Smooth muscle cell (in vitro differentiated cells): ENCODE results near the gene DIP2A. TPM values are rescaled to one million over a fixed set of nuclear protein-coding genes. Genes with fewer than 3 reads are reported as not detected.

ENCODE experiments used
- DNase-seq: peaks from one replicate; lab custom pipeline; 2025; ENCODE audit not compliant: unreplicated experiment; lab: John Stamatoyannopoulos, UW
- H2AFZ ChIP-seq: fragments of 200-600 bp; sonication (generic); 2 replicates; pipeline ENCODE4 v1.6.0; 2016; ENCODE audit warnings: antibody characterized with exemption, low read depth, mild to moderate bottlenecking
- H3F3A ChIP-seq: fragments of 200-600 bp; sonication (generic); 2 replicates; pipeline ENCODE4 v1.6.0; 2017; ENCODE audit warnings: antibody characterized with exemption, low read depth
- H3K27ac ChIP-seq: fragments of 200-600 bp; sonication (generic); 2 replicates; pipeline ENCODE4 v1.5.1; 2016; ENCODE audit warnings: low read depth, mild to moderate bottlenecking
- H3K27me3 ChIP-seq: fragments of 200-600 bp; sonication (generic); 2 replicates; pipeline ENCODE4 v1.6.1; 2016; ENCODE audit warnings: low read depth, mild to moderate bottlenecking
- H3K36me3 ChIP-seq: fragments of 200-600 bp; sonication (generic); 2 replicates; pipeline ENCODE4 v1.5.1; 2016; ENCODE audit warnings: low read depth
- H3K4me1 ChIP-seq: fragments of 200-600 bp; sonication (generic); 2 replicates; pipeline ENCODE4 v1.5.1; 2016; ENCODE audit warnings: low read depth
- H3K4me2 ChIP-seq: fragments of 200-600 bp; sonication (generic); 2 replicates; pipeline ENCODE4 v1.6.0; 2016; ENCODE audit warnings: mild to moderate bottlenecking
- H3K4me3 ChIP-seq: fragments of 200-600 bp; sonication (generic); 2 replicates; pipeline ENCODE4 v1.5.1; 2016; ENCODE audit warnings: mild to moderate bottlenecking
- H3K79me2 ChIP-seq: fragments of 200-600 bp; sonication (generic); 2 replicates; pipeline ENCODE4 v1.6.0; 2016; ENCODE audit warnings: low read depth, mild to moderate bottlenecking
- H3K9ac ChIP-seq: fragments of 200-600 bp; sonication (generic); 2 replicates; pipeline ENCODE4 v1.6.0; 2016; ENCODE audit warnings: low read depth
- H3K9me3 ChIP-seq: fragments of 200-600 bp; sonication (generic); replicated peaks from 2 replicates; pipeline ENCODE4 v1.5.1; 2016; ENCODE audit warnings: low read depth
- H4K20me1 ChIP-seq: fragments of 200-600 bp; sonication (generic); 2 replicates; pipeline ENCODE4 v1.6.0; 2016; ENCODE audit warnings: low read depth
- CTCF ChIP-seq: fragments of 200-600 bp; sonication (generic); IDR thresholded peaks from 2 replicates; pipeline ENCODE4 v1.5.1; 2017; ENCODE audit warnings: borderline replicate concordance, mild to moderate bottlenecking, antibody characterized with exemption; ENCODE audit not compliant: insufficient read depth, poor library complexity, severe bottlenecking
- WGBS: methylation state at CpG from one replicate; pipeline ENCODE4 v1.1.7; 2016; ENCODE audit warnings: low lambda C conversion rate; 5-methylcytosine and 5-hydroxymethylcytosine counted together
- polyA plus RNA-seq: library from polyadenylated mRNA; unstranded; fragments of >200 nt; fragmentation: Nextera tagmentation; extraction: Ambion mirVana; gene quantifications from 2 replicates; pipeline ENCODE4 v1.2.1, GENCODE V29; 2016
- total RNA-seq: library from RNA; depleted of rRNA; stranded (reverse); fragments of >200 nt; gene quantifications from 2 replicates; pipeline ENCODE4 v1.2.3, GENCODE V29; 2014

The DIP2A gene
- total and polyA plus RNA-seq, 2 experiments from 2014 or later = 11.5 to 24.8 TPM

GRCh38 chr21:46555678-46556077 is 97.0 kb downstream of the DIP2A start:
- Histone ChIP-seq H3K36me3 (no peaks in the 10 kb centered on the region), H2AFZ (no peak overlapping the region)

GRCh38 chr21:46556802-46557201 is 98.1 kb downstream of the DIP2A start:
- H3K4me3 ChIP-seq = no peak overlapping the region
- no peaks in the 10 kb centered on the region for H3K27me3 ChIP-seq
- H3K27ac ChIP-seq = no peak overlapping the region
- no peak overlapping the region for H3K4me2 ChIP-seq
- H3F3A ChIP-seq = no peaks in the 10 kb centered on the region
- 96% methylated on average over 13 of the region's 13 CpGs for WGBS
- no peak overlapping the region for H3K9ac ChIP-seq
- H4K20me1 ChIP-seq = no peaks in the 10 kb centered on the region
- no peaks in the 10 kb centered on the region for H3K79me2 ChIP-seq
- DNase-seq = no peak
- no peak for TF ChIP-seq CTCF
- H2AFZ ChIP-seq = no peak overlapping the region
- no peaks in the 10 kb centered on the region for H3K4me1 ChIP-seq
- H3K9me3 ChIP-seq = no peaks in the 10 kb centered on the region
- no peaks in the 10 kb centered on the region for H3K36me3 ChIP-seq

More at GRCh38 chr21:46555678-46556077, 97.0 kb downstream of the DIP2A start:
- Histone ChIP-seq H3K4me2 (no peak overlapping the region), H3K27ac (no peak overlapping the region), H3K9ac (no peak overlapping the region), H3K9me3 (no peaks in the 10 kb centered on the region), H3K4me3 (no peak overlapping the region), H3K4me1 (no peaks in the 10 kb centered on the region), H4K20me1 (no peaks in the 10 kb centered on the region), H3K79me2 (no peaks in the 10 kb centered on the region), H3K27me3 (no peaks in the 10 kb centered on the region), H3F3A (no peaks in the 10 kb centered on the region)
- DNase-seq = no peak
- TF ChIP-seq CTCF = no peak
- WGBS = 96% methylated on average over 16 of the region's 16 CpGs

- H4K20me1 ChIP-seq = no peaks in the 10 kb centered on the region
- H3K36me3 ChIP-seq = no peaks in the 10 kb centered on the region
- 94% methylated on average over 14 of the region's 14 CpGs for WGBS
- H3K9ac ChIP-seq = no peak overlapping the region
- H3F3A ChIP-seq = no peaks in the 10 kb centered on the region
- H3K4me1 ChIP-seq = no peaks in the 10 kb centered on the region
- H3K27ac ChIP-seq = no peak overlapping the region
- H3K9me3 ChIP-seq = no peaks in the 10 kb centered on the region
- H3K79me2 ChIP-seq = no peaks in the 10 kb centered on the region
- H2AFZ ChIP-seq = no peak overlapping the region
- no peak for TF ChIP-seq CTCF
- DNase-seq = no peak
- H3K4me2 ChIP-seq = no peak overlapping the region
- H3K4me3 ChIP-seq = no peak overlapping the region
- H3K27me3 ChIP-seq = no peaks in the 10 kb centered on the region
Observed at GRCh38 chr21:46557469-46557868, 98.8 kb downstream of the DIP2A start.

GRCh38 chr21:46557919-46558392 is 99.3 kb downstream of the DIP2A start:
- H3K9ac ChIP-seq = no peak overlapping the region
- WGBS = 98% methylated on average over 24 of the region's 26 CpGs
- no peaks in the 10 kb centered on the region for H3K4me1 ChIP-seq
- no peak for DNase-seq
- no peaks in the 10 kb centered on the region for H3F3A ChIP-seq
- no peak overlapping the region for H2AFZ ChIP-seq
- H3K27ac ChIP-seq = no peak overlapping the region
- no peaks in the 10 kb centered on the region for H3K9me3 ChIP-seq
- no peaks in the 10 kb centered on the region for H3K27me3 ChIP-seq
- H3K36me3 ChIP-seq = no peaks in the 10 kb centered on the region
- H4K20me1 ChIP-seq = no peaks in the 10 kb centered on the region
- no peak overlapping the region for H3K4me2 ChIP-seq
- no peak for TF ChIP-seq CTCF
- no peaks in the 10 kb centered on the region for H3K79me2 ChIP-seq
- H3K4me3 ChIP-seq = no peak overlapping the region
